Activated T-helper 1 cell treated with anti-CD3 and anti-CD28 coated beads, Interleukin-12 subunit alpha, Interleukin-12 subunit beta, Interleukin-2, Interleukin-4 antibody, amounts not matched to agents 30 ng/mL and 10 ng/mL and 1 ng/mL, durations not matched to agents 14 hours and 24 hours and 36 hours (primary cell): ENCODE data around the gene GRIK1. TPM values are rescaled to one million over a fixed set of nuclear protein-coding genes. Genes with fewer than 3 reads are reported as not detected.

Source experiments
- DNase-seq: peaks from one replicate; pipeline ENCODE4 v3.0.0; 2021; ENCODE audit warnings: low spot score
- H3K27ac Mint-ChIP-seq: one replicate; pipeline ENCODE4 v1.8.0; 2021; ENCODE audit warnings: mild to moderate bottlenecking, mixed read lengths
- H3K27me3 Mint-ChIP-seq: one replicate; pipeline ENCODE4 v1.8.0; 2022; ENCODE audit warnings: mild to moderate bottlenecking, moderate library complexity, mixed read lengths; ENCODE audit not compliant: insufficient read depth
- H3K36me3 Mint-ChIP-seq: one replicate; pipeline ENCODE4 v1.8.0; 2021; ENCODE audit warnings: low read depth, mixed read lengths
- H3K4me1 Mint-ChIP-seq: one replicate; pipeline ENCODE4 v1.8.0; 2021; ENCODE audit warnings: low read depth, mixed read lengths
- H3K4me3 Mint-ChIP-seq: one replicate; pipeline ENCODE4 v1.8.0; 2021; ENCODE audit warnings: mild to moderate bottlenecking, moderate library complexity, mixed read lengths
- H3K9me3 Mint-ChIP-seq: one replicate; pipeline ENCODE4 v1.8.0; 2021; ENCODE audit warnings: mixed read lengths
- intact Hi-C: fragments of 100-400 bp; cut with micrococcal nuclease; formaldehyde crosslinking; loops from one replicate; pipeline ENCODE4 v1.15.1; 2024
- total RNA-seq: library from RNA; stranded (reverse); gene quantifications from 2 replicates; pipeline ENCODE4 v1.2.3, GENCODE V29; 2022

The GRIK1 gene
- total RNA-seq, 1 donor from 2014 or later, result not detected

- H3K9me3 Mint-ChIP-seq, result no peaks in the 10 kb centered on the region
- intact Hi-C loops, result no loop called here
- H3K4me1 Mint-ChIP-seq, result no peaks in the 10 kb centered on the region
- H3K27ac Mint-ChIP-seq, result no peak overlapping the region
- DNase-seq, result no peak
- H3K36me3 Mint-ChIP-seq, result no peaks in the 10 kb centered on the region
- no peaks in the 10 kb centered on the region for H3K27me3 Mint-ChIP-seq
- no peak overlapping the region for H3K4me3 Mint-ChIP-seq
Observed at GRCh38 chr21:29787361-29787909, 152.4 kb downstream of the GRIK1 start.

- Mint-ChIP-seq H3K36me3 (no peaks in the 10 kb centered on the region), H3K9me3 (no peaks in the 10 kb centered on the region), H3K27me3 (no peaks in the 10 kb centered on the region), H3K4me3 (no peak overlapping the region), H3K27ac (no peak overlapping the region), H3K4me1 (no peaks in the 10 kb centered on the region)
- intact Hi-C loops, result no loop called here
- no peak for DNase-seq
Observed at GRCh38 chr21:29786496-29787360, 153.1 kb downstream of the GRIK1 start.

- Mint-ChIP-seq H3K27me3 (no peaks in the 10 kb centered on the region), H3K27ac (no peak overlapping the region), H3K9me3 (no peaks in the 10 kb centered on the region), H3K4me1 (no peaks in the 10 kb centered on the region), H3K4me3 (no peak overlapping the region), H3K36me3 (no peaks in the 10 kb centered on the region)
- intact Hi-C loops, result no loop called here
- no peak for DNase-seq
Observed at GRCh38 chr21:29777160-29777559, 162.6 kb downstream of the GRIK1 start.

- peaks cover 5% of the 10 kb centered on the region for H3K27me3 Mint-ChIP-seq
- H3K36me3 Mint-ChIP-seq, result no peaks in the 10 kb centered on the region
- H3K4me1 Mint-ChIP-seq, result no peaks in the 10 kb centered on the region
- no peaks in the 10 kb centered on the region for H3K9me3 Mint-ChIP-seq
- H3K4me3 Mint-ChIP-seq, result no peak overlapping the region
- intact Hi-C loops, result no loop called here
- no peak for DNase-seq
- no peak overlapping the region for H3K27ac Mint-ChIP-seq
Observed at GRCh38 chr21:29775462-29775861, 164.3 kb downstream of the GRIK1 start.

GRCh38 chr21:29771491-29772066, 168.2 kb downstream of the GRIK1 start:
- intact Hi-C loops, result no loop called here
- Mint-ChIP-seq H3K27me3 (peaks cover 7% of the 10 kb centered on the region), H3K9me3 (no peaks in the 10 kb centered on the region), H3K4me1 (no peaks in the 10 kb centered on the region), H3K36me3 (no peaks in the 10 kb centered on the region), H3K4me3 (no peak overlapping the region), H3K27ac (no peak overlapping the region)
- DNase-seq, result no peak

- no peaks in the 10 kb centered on the region for H3K4me1 Mint-ChIP-seq
- DNase-seq, result no peak
- intact Hi-C loops, result no loop called here
- no peaks in the 10 kb centered on the region for H3K36me3 Mint-ChIP-seq
- no peaks in the 10 kb centered on the region for H3K9me3 Mint-ChIP-seq
- H3K4me3 Mint-ChIP-seq, result no peak overlapping the region
- H3K27ac Mint-ChIP-seq, result no peak overlapping the region
- H3K27me3 Mint-ChIP-seq, result peaks cover 3% of the 10 kb centered on the region
Observed at GRCh38 chr21:29763674-29764073, 176.1 kb downstream of the GRIK1 start.

GRCh38 chr21:29762570-29763082, 177.2 kb downstream of the GRIK1 start:
- peaks cover 3% of the 10 kb centered on the region for H3K27me3 Mint-ChIP-seq
- no peak overlapping the region for H3K4me3 Mint-ChIP-seq
- no peaks in the 10 kb centered on the region for H3K4me1 Mint-ChIP-seq
- no peak for DNase-seq
- H3K27ac Mint-ChIP-seq, result no peak overlapping the region
- no peaks in the 10 kb centered on the region for H3K9me3 Mint-ChIP-seq
- H3K36me3 Mint-ChIP-seq, result no peaks in the 10 kb centered on the region
- intact Hi-C loops, result no loop called here

- H3K4me1 Mint-ChIP-seq, result no peaks in the 10 kb centered on the region
- H3K27me3 Mint-ChIP-seq, result peaks cover 1% of the 10 kb centered on the region
- intact Hi-C loops, result no loop called here
- DNase-seq, result no peak
- H3K27ac Mint-ChIP-seq, result no peak overlapping the region
- H3K36me3 Mint-ChIP-seq, result no peaks in the 10 kb centered on the region
- no peak overlapping the region for H3K4me3 Mint-ChIP-seq
- no peaks in the 10 kb centered on the region for H3K9me3 Mint-ChIP-seq
Observed at GRCh38 chr21:29753216-29753615, 186.6 kb downstream of the GRIK1 start.

- Mint-ChIP-seq H3K27me3 (peaks cover 1% of the 10 kb centered on the region), H3K36me3 (no peaks in the 10 kb centered on the region), H3K9me3 (no peaks in the 10 kb centered on the region), H3K27ac (no peak overlapping the region), H3K4me3 (no peak overlapping the region), H3K4me1 (no peaks in the 10 kb centered on the region)
- no peak for DNase-seq
- intact Hi-C loops, result no loop called here
Observed at GRCh38 chr21:29751473-29752185, 188.2 kb downstream of the GRIK1 start.

GRCh38 chr21:29749957-29750356, 189.8 kb downstream of the GRIK1 start:
- intact Hi-C loops, result no loop called here
- no peaks in the 10 kb centered on the region for H3K9me3 Mint-ChIP-seq
- no peaks in the 10 kb centered on the region for H3K4me1 Mint-ChIP-seq
- no peak overlapping the region for H3K27ac Mint-ChIP-seq
- peaks cover 1% of the 10 kb centered on the region for H3K27me3 Mint-ChIP-seq
- DNase-seq, result no peak
- H3K4me3 Mint-ChIP-seq, result no peak overlapping the region
- H3K36me3 Mint-ChIP-seq, result no peaks in the 10 kb centered on the region

GRCh38 chr21:29749223-29749622, 190.6 kb downstream of the GRIK1 start:
- Mint-ChIP-seq H3K9me3 (no peaks in the 10 kb centered on the region), H3K27ac (no peak overlapping the region)

GRCh38 chr21:29748391-29749167, 191.2 kb downstream of the GRIK1 start:
- no peak overlapping the region for H3K27ac Mint-ChIP-seq
- H3K9me3 Mint-ChIP-seq, result no peaks in the 10 kb centered on the region
- H3K4me3 Mint-ChIP-seq, result no peak overlapping the region
- H3K36me3 Mint-ChIP-seq, result no peaks in the 10 kb centered on the region
- no peak for DNase-seq
- peaks cover 1% of the 10 kb centered on the region for H3K27me3 Mint-ChIP-seq
- H3K4me1 Mint-ChIP-seq, result no peaks in the 10 kb centered on the region
- intact Hi-C loops, result no loop called here

More at GRCh38 chr21:29749223-29749622, 190.6 kb downstream of the GRIK1 start:
- H3K27me3 Mint-ChIP-seq, result peaks cover 1% of the 10 kb centered on the region
- H3K4me1 Mint-ChIP-seq, result no peaks in the 10 kb centered on the region
- no peak for DNase-seq
- intact Hi-C loops, result no loop called here
- no peak overlapping the region for H3K4me3 Mint-ChIP-seq
- H3K36me3 Mint-ChIP-seq, result no peaks in the 10 kb centered on the region
